Posterior vena cava (tissue), 2 donors: ENCODE measurements around the gene ANKRD33. TPM values are rescaled to one million over a fixed set of nuclear protein-coding genes. Genes with fewer than 3 reads are reported as not detected.
A peak's percentile ranks its signal among the peaks of the same experiment; 100 is the strongest.

ENCODE experiments used
- DNase-seq: peaks from one replicate; pipeline ENCODE4 v3.0.0-alpha.2; 2020; ENCODE audit warnings: low spot score
- intact Hi-C, 2 donors: fragments of 100-400 bp; cut with DNase I; formaldehyde crosslinking; loops; one replicate each; pipeline versions ENCODE4 v1.14.1 to v1.14.2; 2022 to 2023
- total RNA-seq, 2 donors: library from RNA; stranded (reverse); fragmentation: NEBNext Ultra II Directional; extraction: Animal tissue kit (Norgen Biotek cat#: 25700); gene quantifications; one replicate each; pipeline ENCODE4 v1.2.1, GENCODE V29; 2021
- donor health status: DM: yes; HTN: yes; CAD: no.
- donor health status: DM: yes; HTN: yes; CAD: no.

The ANKRD33 gene
- total RNA-seq, 2 donors from 2014 or later: not detected

GRCh38 chr12:51911307-51911706, 23.4 kb downstream of the ANKRD33 start:
- DNase-seq: no peak
- intact Hi-C loops: loop anchor here in 1 of 2 donors (10.0 kb wide), 1 partner anchor 73 kb away; no protein-coding TSS in a partner anchor

GRCh38 chr12:51911788-51912711, 24.1 kb downstream of the ANKRD33 start:
- peak; percentile 57 for DNase-seq
- intact Hi-C loops: loop anchor here in 1 of 2 donors (10.0 kb wide), 1 partner anchor 73 kb away; no protein-coding TSS in a partner anchor

GRCh38 chr12:51913071-51914033, 25.4 kb downstream of the ANKRD33 start:
- peak; percentile 78 for DNase-seq
- intact Hi-C loops: loop anchor here in 1 of 2 donors (10.0 kb wide), 1 partner anchor 71 kb away; no protein-coding TSS in a partner anchor

- intact Hi-C loops: loop anchor here in 1 of 2 donors (10.0 kb wide), 1 partner anchor 71 kb away; no protein-coding TSS in a partner anchor
- no peak for DNase-seq
These were observed 26.4 kb downstream of the ANKRD33 start for GRCh38 chr12:51914034-51914923.

- intact Hi-C loops: loop anchor here in 1 of 2 donors (10.0 kb wide), 1 partner anchor 70 kb away; no protein-coding TSS in a partner anchor
These were observed 27.2 kb downstream of the ANKRD33 start for GRCh38 chr12:51915003-51915625.

GRCh38 chr12:51915951-51916350, 28.0 kb downstream of the ANKRD33 start:
- intact Hi-C loops: loop anchor here in 1 of 2 donors (10.0 kb wide), 1 partner anchor 69 kb away; no protein-coding TSS in a partner anchor
- DNase-seq: peak; percentile 67

More at GRCh38 chr12:51915003-51915625, 27.2 kb downstream of the ANKRD33 start:
- DNase-seq: peak; percentile 68

- intact Hi-C loops: loop anchor here in 1 of 2 donors (10.0 kb wide), 1 partner anchor 68 kb away; no protein-coding TSS in a partner anchor
- peak; percentile 66 for DNase-seq
These were observed 29.2 kb downstream of the ANKRD33 start for GRCh38 chr12:51917041-51917590.

GRCh38 chr12:51917746-51918453, 30.0 kb downstream of the ANKRD33 start:
- DNase-seq: no peak
- intact Hi-C loops: loop anchor here in 1 of 2 donors (10.0 kb wide), 1 partner anchor 67 kb away; no protein-coding TSS in a partner anchor

GRCh38 chr12:51920046-51920445, 32.1 kb downstream of the ANKRD33 start:
- peak; percentile 31 for DNase-seq
- intact Hi-C loops: no loop called here

GRCh38 chr12:51921017-51921725, 33.3 kb downstream of the ANKRD33 start:
- peak; percentile 72 for DNase-seq
- intact Hi-C loops: no loop called here

GRCh38 chr12:51922146-51922545, 34.2 kb downstream of the ANKRD33 start:
- DNase-seq: peak; percentile 67
- intact Hi-C loops: no loop called here

- intact Hi-C loops: no loop called here
- peak; percentile 86 for DNase-seq
These were observed 35.0 kb downstream of the ANKRD33 start for GRCh38 chr12:51922762-51923505.

- peak; percentile 93 for DNase-seq
- intact Hi-C loops: no loop called here
These were observed 35.8 kb downstream of the ANKRD33 start for GRCh38 chr12:51923506-51924365.

GRCh38 chr12:51924551-51925319, 36.8 kb downstream of the ANKRD33 start:
- DNase-seq: peak; percentile 50
- intact Hi-C loops: no loop called here
